OCI-LY1 (cell line): ENCODE results near the gene ARHGEF35.
A peak's percentile ranks its signal among the peaks of the same experiment; 100 is the strongest.
"Not testable (repeated sequence)": the region's sequence is repeated elsewhere in the genome, so short reads cannot be mapped to it uniquely, and the experiment has no call there.

Source experiments
- H2AFZ ChIP-seq: fragments of 200-600 bp; sonication (generic), shearing (Covaris generic); 2 replicates; pipeline ENCODE4 v1.6.0; 2014; ENCODE audit warnings: antibody characterized with exemption, mild to moderate bottlenecking, low read length
- H3F3A ChIP-seq: fragments of 200-600 bp; sonication (generic), shearing (Covaris generic); 2 replicates; pipeline ENCODE4 v1.6.0; 2014; ENCODE audit warnings: mild to moderate bottlenecking, antibody characterized with exemption, low read length, moderate library complexity; ENCODE audit not compliant: insufficient read depth
- H3K27ac ChIP-seq: fragments of 200-600 bp; sonication (generic); 2 replicates; pipeline ENCODE4 v1.5.1; 2014; ENCODE audit warnings: low read length, mixed run types, mild to moderate bottlenecking, low read depth; ENCODE audit not compliant: poor library complexity, severe bottlenecking
- H3K27me3 ChIP-seq: fragments of 200-600 bp; sonication (generic); 2 replicates; pipeline ENCODE4 v1.6.0; 2014; ENCODE audit warnings: antibody characterized with exemption, mild to moderate bottlenecking, low read length, moderate library complexity; ENCODE audit not compliant: insufficient read depth
- H3K36me3 ChIP-seq: fragments of 200-600 bp; sonication (generic); 2 replicates; pipeline ENCODE4 v1.6.1; 2014; ENCODE audit warnings: mild to moderate bottlenecking, antibody characterized with exemption, low read length, moderate library complexity, mixed read lengths; ENCODE audit not compliant: insufficient read depth
- H3K4me1 ChIP-seq: fragments of 200-600 bp; sonication (generic); 2 replicates; pipeline ENCODE4 v1.5.1; 2014; ENCODE audit warnings: mild to moderate bottlenecking, low read length, moderate library complexity; ENCODE audit not compliant: insufficient read depth, severe bottlenecking
- H3K4me2 ChIP-seq: fragments of 200-600 bp; sonication (generic), shearing (Covaris generic); 2 replicates; pipeline ENCODE4 v1.6.1; 2014; ENCODE audit warnings: low read length
- H3K4me3 ChIP-seq: fragments of 200-600 bp; sonication (generic); 2 replicates; pipeline ENCODE4 v1.5.1; 2014; ENCODE audit warnings: low read length, low read depth, mild to moderate bottlenecking, mixed read lengths; ENCODE audit not compliant: poor library complexity, severe bottlenecking
- H3K79me2 ChIP-seq: fragments of 200-600 bp; shearing (Covaris generic); 2 replicates; pipeline ENCODE4 v1.6.1; 2016; ENCODE audit warnings: mixed run types, low read length, mixed read lengths; ENCODE audit not compliant: insufficient read depth
- H3K9ac ChIP-seq: fragments of 200-600 bp; sonication (generic), shearing (Covaris generic); 2 replicates; pipeline ENCODE4 v1.6.1; 2014; ENCODE audit warnings: mild to moderate bottlenecking, low read length, mixed read lengths
- H3K9me2 ChIP-seq: fragments of 200-600 bp; sonication (generic), shearing (Covaris generic); 2 replicates; pipeline ENCODE4 v1.6.1; 2014; ENCODE audit warnings: low read depth, mild to moderate bottlenecking, low read length, mixed read lengths
- H3K9me3 ChIP-seq: fragments of 200-600 bp; shearing (Covaris generic); 2 replicates; pipeline ENCODE4 v1.6.1; 2014; ENCODE audit warnings: low read length, mixed read lengths
- H4K20me1 ChIP-seq: fragments of 200-600 bp; sonication (generic), shearing (Covaris generic); 2 replicates; pipeline ENCODE4 v1.6.0; 2016; ENCODE audit warnings: mild to moderate bottlenecking, low read length; ENCODE audit not compliant: insufficient read depth
- EZH2 ChIP-seq: fragments of 200-600 bp; sonication (generic), shearing (Covaris generic); IDR thresholded peaks from 2 replicates; pipeline ENCODE4 v1.8.0; 2017; ENCODE audit warnings: borderline replicate concordance, mixed run types, mild to moderate bottlenecking, antibody characterized with exemption, low read length, moderate library complexity, mixed read lengths
- TF ChIP-seq, protein P1 (sequence below): fragments of 200-600 bp; sonication (generic), shearing (Covaris generic); IDR thresholded peaks from 2 replicates; pipeline ENCODE4 v1.5.1; 2017; ENCODE audit warnings: mild to moderate bottlenecking, antibody characterized with exemption, low read length, moderate library complexity, mixed read lengths

ARHGEF35 gene

DNA sequence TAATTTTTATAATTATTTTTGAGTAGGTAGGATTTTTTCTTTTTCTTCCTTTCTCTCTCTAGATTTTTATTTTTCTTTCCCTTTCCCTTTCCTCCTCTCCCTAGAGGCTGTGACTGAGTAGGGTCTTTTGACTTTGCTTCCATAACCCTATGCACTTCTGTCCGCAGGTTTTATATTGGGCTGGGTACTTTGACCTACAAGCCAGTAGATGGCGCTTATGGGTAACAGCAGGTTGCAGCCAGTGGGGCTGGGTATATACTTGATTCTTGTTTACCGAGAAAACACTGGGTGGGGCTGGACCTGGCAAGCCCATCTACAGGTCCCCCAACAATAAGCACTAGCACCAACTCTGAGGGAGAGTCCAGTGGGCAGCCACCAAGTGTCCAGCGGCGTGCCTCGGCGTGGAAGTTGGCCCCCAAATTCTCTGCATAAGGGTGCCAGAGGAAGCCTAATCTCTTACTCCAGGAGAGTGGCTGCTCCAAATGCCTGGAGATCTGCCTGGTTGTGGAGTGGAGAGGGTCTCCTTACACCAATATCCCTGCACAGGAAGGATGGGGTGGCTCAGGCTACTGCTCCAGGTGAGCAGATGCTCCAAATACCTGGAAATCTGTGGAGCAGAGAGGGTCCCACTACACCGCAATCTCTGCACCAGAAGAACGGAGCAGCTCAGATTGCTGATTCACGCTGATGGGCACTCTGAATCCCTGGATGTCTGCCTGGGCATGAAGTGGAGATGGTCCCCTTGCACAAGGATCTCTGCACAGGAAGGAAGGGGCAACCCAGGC, 17.1 kb downstream of the ARHGEF35 start:
- not testable (repeated sequence) for H3F3A ChIP-seq, H3K4me1 ChIP-seq, H3K9me3 ChIP-seq, H2AFZ ChIP-seq, H3K27ac ChIP-seq, H3K9ac ChIP-seq, H3K9me2 ChIP-seq, H4K20me1 ChIP-seq, H3K4me2 ChIP-seq, H3K36me3 ChIP-seq, H3K79me2 ChIP-seq, H3K4me3 ChIP-seq, H3K27me3 ChIP-seq
- TF ChIP-seq, protein P1, sequence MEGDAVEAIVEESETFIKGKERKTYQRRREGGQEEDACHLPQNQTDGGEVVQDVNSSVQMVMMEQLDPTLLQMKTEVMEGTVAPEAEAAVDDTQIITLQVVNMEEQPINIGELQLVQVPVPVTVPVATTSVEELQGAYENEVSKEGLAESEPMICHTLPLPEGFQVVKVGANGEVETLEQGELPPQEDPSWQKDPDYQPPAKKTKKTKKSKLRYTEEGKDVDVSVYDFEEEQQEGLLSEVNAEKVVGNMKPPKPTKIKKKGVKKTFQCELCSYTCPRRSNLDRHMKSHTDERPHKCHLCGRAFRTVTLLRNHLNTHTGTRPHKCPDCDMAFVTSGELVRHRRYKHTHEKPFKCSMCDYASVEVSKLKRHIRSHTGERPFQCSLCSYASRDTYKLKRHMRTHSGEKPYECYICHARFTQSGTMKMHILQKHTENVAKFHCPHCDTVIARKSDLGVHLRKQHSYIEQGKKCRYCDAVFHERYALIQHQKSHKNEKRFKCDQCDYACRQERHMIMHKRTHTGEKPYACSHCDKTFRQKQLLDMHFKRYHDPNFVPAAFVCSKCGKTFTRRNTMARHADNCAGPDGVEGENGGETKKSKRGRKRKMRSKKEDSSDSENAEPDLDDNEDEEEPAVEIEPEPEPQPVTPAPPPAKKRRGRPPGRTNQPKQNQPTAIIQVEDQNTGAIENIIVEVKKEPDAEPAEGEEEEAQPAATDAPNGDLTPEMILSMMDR, result peak; percentile 42

DNA sequence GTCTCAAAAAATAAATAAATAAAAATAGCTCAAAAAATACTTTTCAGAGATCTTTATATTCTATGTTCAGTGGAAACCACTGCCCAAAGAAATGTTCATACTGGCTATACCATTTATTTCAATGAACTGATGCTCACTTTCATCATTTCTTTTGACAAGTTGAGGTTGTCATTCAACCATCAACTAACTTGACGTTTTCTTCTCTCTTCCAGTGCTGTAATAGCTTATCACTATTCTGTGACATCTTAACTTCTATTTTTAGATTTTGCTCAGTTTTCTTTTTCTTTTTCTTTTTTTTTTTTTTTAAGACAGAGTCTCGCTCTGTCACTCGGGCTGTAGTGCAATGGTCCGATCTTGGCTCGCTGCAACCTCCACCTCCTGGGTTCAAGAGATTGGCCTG, 21.0 kb downstream of the ARHGEF35 start:
- no peaks in the 10 kb centered on the region for H3K79me2 ChIP-seq
- no peak overlapping the region for H3K4me3 ChIP-seq
- no peak overlapping the region for H2AFZ ChIP-seq
- H3K9me2 ChIP-seq, result no peaks in the 10 kb centered on the region
- H3K36me3 ChIP-seq, result no peaks in the 10 kb centered on the region
- no peaks in the 10 kb centered on the region for H4K20me1 ChIP-seq
- TF ChIP-seq, protein P1, result no peak
- no peak for TF ChIP-seq EZH2
- H3K4me2 ChIP-seq, result no peak overlapping the region
- H3K4me1 ChIP-seq, result no peaks in the 10 kb centered on the region
- no peaks in the 10 kb centered on the region for H3K27me3 ChIP-seq
- no peaks in the 10 kb centered on the region for H3F3A ChIP-seq
- H3K27ac ChIP-seq, result no peak overlapping the region
- H3K9ac ChIP-seq, result no peak overlapping the region
- H3K9me3 ChIP-seq, result no peaks in the 10 kb centered on the region

DNA sequence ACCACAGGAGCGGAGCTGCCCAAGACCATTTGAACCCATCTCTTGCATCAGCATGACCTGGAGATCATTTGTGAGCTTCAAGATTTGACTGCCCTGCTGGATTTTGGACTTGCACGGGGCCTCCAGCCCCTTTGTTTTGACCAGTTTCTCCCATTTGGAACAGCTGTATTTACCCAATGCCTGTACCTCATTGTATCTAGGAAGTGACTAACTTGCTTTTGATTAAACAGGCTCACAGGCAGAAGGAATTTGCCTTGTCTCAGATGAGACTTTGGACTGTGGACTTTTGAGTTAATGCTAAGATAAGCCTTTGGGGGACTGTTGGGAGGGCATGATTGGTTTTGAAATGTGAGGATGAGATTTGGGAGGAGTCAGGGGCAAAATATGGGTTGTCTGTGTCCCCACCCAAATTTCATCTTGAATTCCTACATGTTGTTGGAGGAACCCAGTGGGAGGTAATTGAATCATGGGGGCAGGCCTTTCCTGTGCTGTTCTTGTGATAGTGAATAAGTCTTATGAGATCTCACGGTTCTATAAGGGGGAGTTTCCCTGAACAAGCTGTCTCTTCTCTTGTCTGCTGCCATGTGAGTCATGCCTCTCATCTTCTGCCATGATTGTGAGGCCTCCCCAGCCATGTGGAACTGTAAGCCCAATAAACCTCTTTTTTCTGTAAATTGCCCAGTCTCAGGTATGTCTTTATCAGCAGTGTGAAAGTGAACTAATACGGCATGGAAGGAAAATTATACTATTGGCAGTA, 23.9 kb downstream of the ARHGEF35 start:
- H3K9me3 ChIP-seq, H3K9me2 ChIP-seq, H3K9ac ChIP-seq, H3K4me2 ChIP-seq, H3K27me3 ChIP-seq, H3K4me1 ChIP-seq, H3K79me2 ChIP-seq, H3K4me3 ChIP-seq, H3K27ac ChIP-seq, H3F3A ChIP-seq, H2AFZ ChIP-seq, H3K36me3 ChIP-seq, H4K20me1 ChIP-seq: not testable (repeated sequence)
